Endodermal cell (in vitro differentiated cells): ENCODE data around the gene AMOTL2. TPM values are rescaled to one million over a fixed set of nuclear protein-coding genes. Genes with fewer than 3 reads are reported as not detected.

Source experiments
- DNase-seq: peaks from one replicate; pipeline ENCODE4 v3.0.0-alpha.2; 2017
- H3K27ac ChIP-seq: 2 replicates; pipeline ENCODE4 v1.5.1; 2013; ENCODE audit warnings: mild to moderate bottlenecking, low read depth, low read length, moderate library complexity
- H3K27me3 ChIP-seq: 2 replicates; pipeline ENCODE4 v1.6.1; 2013; ENCODE audit warnings: mild to moderate bottlenecking, low read length, moderate library complexity; ENCODE audit not compliant: insufficient read depth, control insufficient read depth, poor library complexity, severe bottlenecking
- H3K36me3 ChIP-seq: 2 replicates; pipeline ENCODE4 v1.7.0; 2013; ENCODE audit warnings: mild to moderate bottlenecking, low read length, moderate library complexity; ENCODE audit not compliant: control insufficient read depth, insufficient read depth
- H3K4me1 ChIP-seq: one replicate; pipeline ENCODE4 v1.7.0; 2013; ENCODE audit warnings: low read length; ENCODE audit not compliant: control insufficient read depth, insufficient read depth
- H3K4me3 ChIP-seq: 2 replicates; pipeline ENCODE4 v1.5.1; 2013; ENCODE audit warnings: mild to moderate bottlenecking, low read length, moderate library complexity
- H3K9ac ChIP-seq: 2 replicates; pipeline ENCODE4 v1.6.1; 2013; ENCODE audit warnings: mild to moderate bottlenecking, low read length, moderate library complexity; ENCODE audit not compliant: poor library complexity, severe bottlenecking; ENCODE audit errors: extremely low read depth
- H3K9me3 ChIP-seq: 2 replicates; pipeline ENCODE4 v1.6.1; 2013; ENCODE audit warnings: mild to moderate bottlenecking, low read length, moderate library complexity; ENCODE audit not compliant: control insufficient read depth
- H3K27ac Mint-ChIP-seq: 2 replicates; pipeline ENCODE4 v1.8.0; 2020; ENCODE audit warnings: mixed read lengths
- H3K27me3 Mint-ChIP-seq: 2 replicates; pipeline ENCODE4 v1.8.0; 2021; ENCODE audit warnings: mild to moderate bottlenecking, mixed read lengths; ENCODE audit not compliant: insufficient read depth
- H3K36me3 Mint-ChIP-seq: 2 replicates; pipeline ENCODE4 v1.8.0; 2020; ENCODE audit warnings: low read depth, mixed read lengths
- H3K4me1 Mint-ChIP-seq: 2 replicates; pipeline ENCODE4 v1.8.0; 2020; ENCODE audit warnings: mixed read lengths
- H3K4me3 Mint-ChIP-seq: 2 replicates; pipeline ENCODE4 v1.8.0; 2020; ENCODE audit warnings: mild to moderate bottlenecking, moderate library complexity, mixed read lengths
- H3K9me3 Mint-ChIP-seq: 2 replicates; pipeline ENCODE4 v1.8.0; 2020; ENCODE audit warnings: mild to moderate bottlenecking, mixed read lengths
- CTCF ChIP-seq: fragments of 200-600 bp; sonication (generic); conservative IDR thresholded peaks from 2 replicates; pipeline ENCODE4 v1.5.0; 2021; ENCODE audit warnings: antibody characterized with exemption, mild to moderate bottlenecking
- WGBS, 2 experiments: methylation state at CpG; one replicate each; pipeline versions ENCODE4 v1.1.5 to v1.1.7; 2013; ENCODE audit warnings: missing lambda C conversion rate in 2 of 2, mixed read lengths in 1 of 2; ENCODE audit not compliant: insufficient coverage in 1 of 2, insufficient read length in 1 of 2; 5-methylcytosine and 5-hydroxymethylcytosine counted together
- total RNA-seq, 2 donors: library from RNA; stranded (reverse); fragmentation: NEBNext Ultra II Directional in 1 of 2; extraction: Animal tissue kit (Norgen Biotek cat#: 25700) in 1 of 2; gene quantifications; 2 replicates in 1 of 2; 3 replicates in 1 of 2; pipeline ENCODE4 v1.2.1, GENCODE V29; 2021

The AMOTL2 gene
- total RNA-seq, 2 donors from 2014 or later, result 109 to 153 TPM

DNA sequence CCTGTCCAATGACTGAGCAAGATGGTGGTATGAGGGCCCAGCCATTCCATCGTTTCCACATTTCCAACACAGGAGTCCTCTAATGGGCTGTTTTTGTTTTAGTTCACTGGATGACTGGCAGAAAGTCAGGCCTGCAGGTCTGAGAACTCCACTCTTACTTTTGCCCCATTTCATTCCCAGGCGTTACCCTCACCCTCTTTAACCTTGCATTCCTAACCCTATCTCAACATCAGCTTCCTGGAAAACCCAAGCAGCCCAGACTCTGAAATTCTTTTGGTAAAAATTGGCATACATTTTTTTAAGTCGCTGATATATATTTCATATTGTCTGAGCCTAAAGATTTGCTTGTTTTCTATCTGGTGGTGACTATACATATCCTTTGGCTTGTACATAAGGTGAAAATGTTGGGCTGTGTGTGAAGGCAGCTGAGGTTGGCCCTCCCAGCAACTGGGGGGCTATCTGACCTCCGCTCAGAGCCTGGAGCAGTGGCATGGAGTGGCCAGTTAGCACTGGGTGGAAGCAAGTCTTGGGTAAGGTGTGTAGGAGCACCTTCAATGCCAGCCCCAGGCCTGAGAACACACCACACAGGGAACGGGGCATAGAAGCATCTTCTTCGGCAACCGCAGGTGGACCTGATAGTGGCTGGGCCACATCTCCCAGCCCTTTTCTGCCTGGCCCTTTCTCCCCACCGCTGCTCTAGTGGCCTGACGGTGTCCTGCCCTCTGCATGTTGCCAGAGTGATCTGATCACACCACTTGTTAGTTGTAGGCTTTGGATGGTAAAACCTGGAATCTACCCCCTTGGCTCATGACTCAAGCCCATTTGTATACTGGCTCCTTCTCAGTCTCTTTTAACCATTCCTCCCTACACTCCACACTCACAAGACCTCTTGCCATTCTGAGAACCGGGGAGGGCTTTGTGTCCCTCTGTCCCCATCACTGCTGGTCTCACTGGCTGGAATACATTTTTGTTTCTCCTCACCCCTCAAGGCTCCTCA is 50.0 kb downstream of the AMOTL2 start:
- Mint-ChIP-seq H3K27me3 (no peaks in the 10 kb centered on the region), H3K4me3 (no peak overlapping the region), H3K9me3 (no peaks in the 10 kb centered on the region), H3K27ac (peak overlapping the region; percentile 39), H3K4me1 (peaks cover 22% of the 10 kb centered on the region), H3K36me3 (no peaks in the 10 kb centered on the region)
- H3K4me3 ChIP-seq, result no peak overlapping the region
- no peaks in the 10 kb centered on the region for H3K9me3 ChIP-seq
- no peaks in the 10 kb centered on the region for H3K36me3 ChIP-seq
- H3K9ac ChIP-seq, result no peak overlapping the region
- H3K27me3 ChIP-seq, result no peaks in the 10 kb centered on the region
- no peak for TF ChIP-seq CTCF
- H3K27ac ChIP-seq, result no peak overlapping the region
- H3K4me1 ChIP-seq, result peaks cover 17% of the 10 kb centered on the region
- DNase-seq, result no peak
- 94 to 95% methylated on average over 7 to 10 of the region's 10 CpGs for WGBS, 2 experiments

DNA sequence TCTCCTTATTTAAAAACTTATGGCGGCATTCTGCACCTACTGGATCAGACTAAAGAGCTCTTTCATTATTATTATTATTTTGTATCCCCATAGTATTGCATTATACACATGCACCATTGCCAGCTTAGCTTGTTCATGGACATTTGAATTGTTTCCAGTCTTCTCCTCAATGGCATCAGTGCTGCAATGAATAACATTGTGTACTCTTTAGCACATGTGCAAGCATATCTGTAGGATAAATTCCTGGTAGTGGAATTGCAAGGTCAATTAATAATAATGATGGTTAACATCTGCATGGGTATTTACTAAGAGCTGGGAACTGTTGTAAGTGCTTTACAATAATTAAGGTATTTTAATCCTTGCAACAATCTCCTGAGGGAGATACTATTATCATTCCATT is 52.0 kb downstream of the AMOTL2 start:
- Mint-ChIP-seq H3K9me3 (no peaks in the 10 kb centered on the region), H3K4me1 (peaks cover 19% of the 10 kb centered on the region), H3K36me3 (no peaks in the 10 kb centered on the region), H3K27ac (no peak overlapping the region), H3K27me3 (peaks cover 2% of the 10 kb centered on the region), H3K4me3 (no peak overlapping the region)
- H3K9me3 ChIP-seq, result no peaks in the 10 kb centered on the region
- peaks cover 14% of the 10 kb centered on the region for H3K4me1 ChIP-seq
- WGBS, 2 experiments, result 80 to 100% methylated on average over 1 of the region's 1 CpG
- H3K9ac ChIP-seq, result no peak overlapping the region
- no peak overlapping the region for H3K4me3 ChIP-seq
- no peaks in the 10 kb centered on the region for H3K27me3 ChIP-seq
- no peak overlapping the region for H3K27ac ChIP-seq
- no peaks in the 10 kb centered on the region for H3K36me3 ChIP-seq
- no peak for DNase-seq
- TF ChIP-seq CTCF, result no peak

- Histone ChIP-seq H3K27me3 (no peaks in the 10 kb centered on the region), H3K36me3 (no peaks in the 10 kb centered on the region), H3K27ac (no peak overlapping the region), H3K9me3 (no peaks in the 10 kb centered on the region), H3K4me1 (peaks cover 2% of the 10 kb centered on the region), H3K4me3 (no peak overlapping the region), H3K9ac (no peak overlapping the region)
- H3K4me1 Mint-ChIP-seq, result peaks cover 7% of the 10 kb centered on the region
- WGBS, 2 experiments, result 81 to 91% methylated on average over 4 to 6 of the region's 6 CpGs
- no peaks in the 10 kb centered on the region for H3K36me3 Mint-ChIP-seq
- no peak for DNase-seq
- H3K27ac Mint-ChIP-seq, result no peak overlapping the region
- TF ChIP-seq CTCF, result no peak
- peaks cover 2% of the 10 kb centered on the region for H3K27me3 Mint-ChIP-seq
- no peak overlapping the region for H3K4me3 Mint-ChIP-seq
- no peaks in the 10 kb centered on the region for H3K9me3 Mint-ChIP-seq
These were observed 53.5 kb downstream of the AMOTL2 start for GRCh38 chr3:134320749-134321148.
